Spleen (tissue), 11 donors: Measurements from ENCODE around the gene GDPD5. TPM values are rescaled to one million over a fixed set of nuclear protein-coding genes. Genes with fewer than 3 reads are reported as not detected.
A peak's percentile ranks its signal among the peaks of the same experiment; 100 is the strongest.
"Not testable (repeated sequence)": the region's sequence is repeated elsewhere in the genome, so short reads cannot be mapped to it uniquely, and the experiment has no call there.

Experiments
- DNase-seq: peaks from one replicate; pipeline ENCODE4 v3.0.0-alpha.2; 2020
- H3K27ac ChIP-seq, 8 donors: fragments of 200-600 bp; sonication (generic) in 7 of 8; 1 replicate in 4 of 8; 2 replicates in 4 of 8; pipeline versions ENCODE4 v1.5.0 to v1.8.0; 2016 to 2021; ENCODE audit warnings: inconsistent platforms in 4 of 8, mild to moderate bottlenecking in 4 of 8, moderate library complexity in 1 of 8
- H3K27me3 ChIP-seq, 7 donors: fragments of 200-600 bp; sonication (generic) in 6 of 7; replicated peaks in 1 of 7; 1 replicate in 4 of 7; 2 replicates in 3 of 7; pipeline versions ENCODE4 v1.5.0 to v1.8.0; 2016 to 2021; ENCODE audit warnings: inconsistent platforms in 3 of 7, mild to moderate bottlenecking in 1 of 7
- H3K36me3 ChIP-seq, 6 donors: fragments of 200-600 bp; sonication (generic) in 5 of 6; 1 replicate in 4 of 6; 2 replicates in 2 of 6; pipeline versions ENCODE4 v1.5.0 to v1.8.0; 2016 to 2021; ENCODE audit warnings: inconsistent platforms in 2 of 6
- H3K4me1 ChIP-seq, 6 donors: fragments of 200-600 bp; sonication (generic) in 5 of 6; 1 replicate in 3 of 6; 2 replicates in 3 of 6; pipeline versions ENCODE4 v1.5.0 to v1.8.0; 2016 to 2021; ENCODE audit warnings: inconsistent platforms in 3 of 6
- H3K4me3 ChIP-seq, 8 donors: fragments of 200-600 bp; sonication (generic) in 7 of 8; 1 replicate in 4 of 8; 2 replicates in 4 of 8; pipeline versions ENCODE4 v1.5.0 to v1.8.0; 2016 to 2021; ENCODE audit warnings: inconsistent platforms in 4 of 8, mild to moderate bottlenecking in 4 of 8, moderate library complexity in 2 of 8
- H3K9me3 ChIP-seq, 8 donors: fragments of 200-600 bp; sonication (generic) in 7 of 8; 1 replicate in 4 of 8; 2 replicates in 4 of 8; pipeline versions ENCODE4 v1.5.0 to v1.8.0; 2016 to 2021; ENCODE audit warnings: inconsistent platforms in 4 of 8
- CTCF ChIP-seq, 11 experiments: fragments of 200-600 bp in 7 of 11; fragments of 450-650 bp in 4 of 11; sonication (generic) in 4 of 11; IDR thresholded peaks in 8 of 11; conservative IDR thresholded peaks in 3 of 11; 1 replicate in 7 of 11; 2 replicates in 4 of 11; pipeline versions ENCODE4 v1.4.0 to v1.8.0; 2016 to 2021; ENCODE audit warnings: antibody characterized with exemption in 11 of 11, inconsistent platforms in 4 of 11, mild to moderate bottlenecking in 1 of 11
- POLR2A ChIP-seq, 3 donors: fragments of 450-650 bp; IDR thresholded peaks; one replicate each; pipeline ENCODE4 v1.5.1; 2017; ENCODE audit warnings: antibody characterized with exemption in 3 of 3, mild to moderate bottlenecking in 1 of 3
- POLR2AphosphoS5 ChIP-seq, 3 donors: sonication (generic); formaldehyde crosslinking; IDR thresholded peaks; one replicate each; pipeline ENCODE4 v1.5.1; 2017; ENCODE audit warnings: antibody characterized with exemption in 3 of 3
- WGBS, 5 donors: extraction: QIAGEN DNeasy Blood & Tissue Kit in 3 of 5; methylation state at CpG; one replicate each; pipeline versions ENCODE4 v1.1.5 to v1.1.7; 2013 to 2018; 5-methylcytosine and 5-hydroxymethylcytosine counted together
- intact Hi-C: fragments of 100-400 bp; cut with DNase I; formaldehyde crosslinking; loops from one replicate; pipeline ENCODE4 v1.15.0; 2023; ENCODE audit warnings: low total_unique reads
- polyA plus RNA-seq, 3 donors: library from polyadenylated mRNA; stranded (reverse); fragments of 200-250 nt; gene quantifications; one replicate each; pipeline ENCODE4 v1.2.1, GENCODE V29; 2013
- total RNA-seq, 7 donors: library from RNA; depleted of rRNA in 3 of 7; stranded (reverse); fragments of >200 nt in 3 of 7; fragmentation: NEBNext Ultra II Directional in 4 of 7; extraction: Animal tissue kit (Norgen Biotek cat#: 25700) in 4 of 7; gene quantifications; one replicate each; pipeline versions ENCODE4 v1.1.0 to v1.2.1, GENCODE V29; 2016 to 2021
- donor health status: healthy with polysubstance abuse.
- donor health status: DM: no; HTN: no; CAD: no; lungs with moderate emphysema.
- donor health status: DM: no; HTN: no; CAD: no.
- donor health status: Bipolar disorder and iron deficiency.
- donor health status: healthy.
- donor health status: DM: no; HTN: no; CAD: no.
- donor health status: DM: yes; HTN: yes; CAD: no.

GDPD5 gene
- total and polyA plus RNA-seq, 10 donors, result 44.6 to 273 (median 146) TPM

GRCh38 chr11:75409971-75410370 is 115.8 kb downstream of the GDPD5 start:
- peak in 1 of 3 donors; percentile 5 for TF ChIP-seq POLR2AphosphoS5 (IDR thresholded peaks at IDR 0.05)
- DNase-seq, result peak; percentile 21
- H3K27me3 ChIP-seq, H3K27ac ChIP-seq, H3K9me3 ChIP-seq, intact Hi-C loops, H3K4me3 ChIP-seq: not testable (repeated sequence)
- 87 to 95% (median 89%) methylated on average over 10 to 28 of the region's 33 CpGs; no CpG with 5 or more reads in 1 of the 5 donors for WGBS, 5 donors
- H3K4me1 ChIP-seq, result peaks cover 8 to 59% (median 36%) of the 10 kb centered on the region in 6 donors
- peaks cover 4 to 84% (median 55%) of the 10 kb centered on the region in 6 donors for H3K36me3 ChIP-seq

GRCh38 chr11:75408957-75409219 is 116.9 kb downstream of the GDPD5 start:
- intact Hi-C loops, result no loop called here
- peaks cover 4 to 84% (median 62%) of the 10 kb centered on the region in 6 donors for H3K36me3 ChIP-seq
- no peaks in the 10 kb centered on the region for H3K27me3 ChIP-seq
- no peak for TF ChIP-seq POLR2A (IDR thresholded peaks at IDR 0.05)
- no peak for TF ChIP-seq CTCF (IDR thresholded peaks at IDR 0.05 in 8 of 11, conservative IDR thresholded peaks at IDR 0.05 in 3 of 11)
- no peak for TF ChIP-seq POLR2AphosphoS5 (IDR thresholded peaks at IDR 0.05)
- H3K4me1 ChIP-seq, result peaks cover 11 to 69% (median 44%) of the 10 kb centered on the region in 6 donors
- H3K9me3 ChIP-seq, result no peaks in the 10 kb centered on the region
- no peak overlapping the region for H3K27ac ChIP-seq
- no peak overlapping the region for H3K4me3 ChIP-seq
- no peak for DNase-seq
- WGBS, 5 donors, result 71 to 83% (median 76%) methylated on average over 2 of the region's 2 CpGs

- peaks cover 4 to 84% (median 69%) of the 10 kb centered on the region in 6 donors for H3K36me3 ChIP-seq
- H3K27me3 ChIP-seq, result no peaks in the 10 kb centered on the region
- H3K9me3 ChIP-seq, result no peaks in the 10 kb centered on the region
- intact Hi-C loops, result no loop called here
- peak overlapping the region in 4 of 8 donors; percentile 32 to 55 (median 40) for H3K27ac ChIP-seq
- TF ChIP-seq POLR2A (IDR thresholded peaks at IDR 0.05) (no peak), POLR2AphosphoS5 (IDR thresholded peaks at IDR 0.05) (peak in 1 of 3 donors; percentile 94)
- no peak overlapping the region for H3K4me3 ChIP-seq
- peaks cover 27 to 77% (median 68%) of the 10 kb centered on the region in 6 donors for H3K4me1 ChIP-seq
- WGBS, 5 donors, result 40 to 78% (median 50%) methylated on average over 1 of the region's 1 CpG
- DNase-seq, result peak; percentile 37
Measured at GRCh38 chr11:75406338-75406777, 119.4 kb downstream of the GDPD5 start.

GRCh38 chr11:75403983-75404658 is 121.6 kb downstream of the GDPD5 start:
- TF ChIP-seq POLR2A (IDR thresholded peaks at IDR 0.05) (no peak), POLR2AphosphoS5 (IDR thresholded peaks at IDR 0.05) (no peak), CTCF (IDR thresholded peaks at IDR 0.05 in 8 of 11, conservative IDR thresholded peaks at IDR 0.05 in 3 of 11) (no peak)
- peak overlapping the region in 1 of 8 donors; percentile 51 for H3K27ac ChIP-seq
- no peaks in the 10 kb centered on the region for H3K27me3 ChIP-seq
- DNase-seq, result peak; percentile 39
- H3K4me1 ChIP-seq, result peaks cover 34 to 95% (median 83%) of the 10 kb centered on the region in 6 donors
- H3K9me3 ChIP-seq, result no peaks in the 10 kb centered on the region
- peaks cover 4 to 84% (median 75%) of the 10 kb centered on the region in 6 donors for H3K36me3 ChIP-seq
- intact Hi-C loops, result no loop called here
- H3K4me3 ChIP-seq, result no peak overlapping the region
- WGBS, 5 donors, result 80 to 92% (median 82%) methylated on average over 15 of the region's 15 CpGs

GRCh38 chr11:75403037-75403436 is 122.7 kb downstream of the GDPD5 start:
- H3K4me1 ChIP-seq, result peaks cover 34 to 96% (median 81%) of the 10 kb centered on the region in 6 donors
- peak overlapping the region in 1 of 8 donors; percentile 95 for H3K4me3 ChIP-seq
- no peaks in the 10 kb centered on the region for H3K9me3 ChIP-seq
- H3K36me3 ChIP-seq, result peaks cover 4 to 74% (median 71%) of the 10 kb centered on the region in 6 donors
- WGBS, 5 donors, result 47 to 73% (median 60%) methylated on average over 1 of the region's 1 CpG
- peak overlapping the region in 3 of 8 donors; percentile 23 to 95 (median 94) for H3K27ac ChIP-seq
- intact Hi-C loops, result no loop called here
- no peaks in the 10 kb centered on the region for H3K27me3 ChIP-seq
- no peak for DNase-seq
- TF ChIP-seq POLR2AphosphoS5 (IDR thresholded peaks at IDR 0.05) (no peak), CTCF (IDR thresholded peaks at IDR 0.05 in 8 of 11, conservative IDR thresholded peaks at IDR 0.05 in 3 of 11) (no peak), POLR2A (IDR thresholded peaks at IDR 0.05) (no peak)
